Tibial nerve (tissue), 4 donors: Measurements from ENCODE around the gene VPS29.

Experiments used
- EP300 ChIP-seq, 2 donors: sonication (generic); formaldehyde crosslinking; IDR thresholded peaks; one replicate each; pipeline ENCODE4 v1.6.1; 2017; ENCODE audit warnings: antibody characterized with exemption in 2 of 2, mild to moderate bottlenecking in 1 of 2
- POLR2A ChIP-seq, 2 donors: fragments of 450-650 bp; IDR thresholded peaks; one replicate each; pipeline ENCODE4 v1.6.1; 2017; ENCODE audit warnings: antibody characterized with exemption in 2 of 2, mild to moderate bottlenecking in 2 of 2, moderate library complexity in 2 of 2
- TF ChIP-seq, protein P1 (sequence below), 5 experiments: fragments of 200-600 bp in 3 of 5; fragments of 450-650 bp in 2 of 5; sonication (generic) in 3 of 5; IDR thresholded peaks; one replicate each; pipeline ENCODE4 v1.5.1; 2016 to 2019; ENCODE audit warnings: antibody characterized with exemption in 5 of 5, mild to moderate bottlenecking in 3 of 5, moderate library complexity in 2 of 5

DNA sequence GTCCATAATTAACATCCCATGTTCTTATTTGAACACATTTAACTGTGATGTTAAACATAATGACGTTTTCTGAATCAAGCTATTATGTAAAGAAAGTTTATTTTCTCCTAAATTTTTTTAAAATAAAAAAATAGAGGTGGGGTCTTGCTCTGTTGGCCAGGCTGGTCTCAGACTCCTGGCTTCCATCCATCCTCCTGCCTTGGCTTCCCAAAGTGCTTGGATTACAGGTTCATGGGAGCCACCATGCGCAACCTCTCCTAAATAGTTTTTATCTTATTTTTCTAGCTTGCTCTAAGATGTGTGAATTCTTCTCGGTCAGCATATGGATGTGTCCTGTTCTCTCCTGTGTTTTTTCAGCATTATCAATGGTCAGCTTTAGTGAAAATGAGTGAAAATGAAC is 3.4 kb upstream of the VPS29 start:
- TF ChIP-seq, protein P1, sequence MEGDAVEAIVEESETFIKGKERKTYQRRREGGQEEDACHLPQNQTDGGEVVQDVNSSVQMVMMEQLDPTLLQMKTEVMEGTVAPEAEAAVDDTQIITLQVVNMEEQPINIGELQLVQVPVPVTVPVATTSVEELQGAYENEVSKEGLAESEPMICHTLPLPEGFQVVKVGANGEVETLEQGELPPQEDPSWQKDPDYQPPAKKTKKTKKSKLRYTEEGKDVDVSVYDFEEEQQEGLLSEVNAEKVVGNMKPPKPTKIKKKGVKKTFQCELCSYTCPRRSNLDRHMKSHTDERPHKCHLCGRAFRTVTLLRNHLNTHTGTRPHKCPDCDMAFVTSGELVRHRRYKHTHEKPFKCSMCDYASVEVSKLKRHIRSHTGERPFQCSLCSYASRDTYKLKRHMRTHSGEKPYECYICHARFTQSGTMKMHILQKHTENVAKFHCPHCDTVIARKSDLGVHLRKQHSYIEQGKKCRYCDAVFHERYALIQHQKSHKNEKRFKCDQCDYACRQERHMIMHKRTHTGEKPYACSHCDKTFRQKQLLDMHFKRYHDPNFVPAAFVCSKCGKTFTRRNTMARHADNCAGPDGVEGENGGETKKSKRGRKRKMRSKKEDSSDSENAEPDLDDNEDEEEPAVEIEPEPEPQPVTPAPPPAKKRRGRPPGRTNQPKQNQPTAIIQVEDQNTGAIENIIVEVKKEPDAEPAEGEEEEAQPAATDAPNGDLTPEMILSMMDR (IDR thresholded peaks at IDR 0.05) = no peak
- no peak for TF ChIP-seq POLR2A (IDR thresholded peaks at IDR 0.05)
- TF ChIP-seq EP300 (IDR thresholded peaks at IDR 0.05) = no peak
